ENCODE measurements around the gene MOV10.

DNA sequence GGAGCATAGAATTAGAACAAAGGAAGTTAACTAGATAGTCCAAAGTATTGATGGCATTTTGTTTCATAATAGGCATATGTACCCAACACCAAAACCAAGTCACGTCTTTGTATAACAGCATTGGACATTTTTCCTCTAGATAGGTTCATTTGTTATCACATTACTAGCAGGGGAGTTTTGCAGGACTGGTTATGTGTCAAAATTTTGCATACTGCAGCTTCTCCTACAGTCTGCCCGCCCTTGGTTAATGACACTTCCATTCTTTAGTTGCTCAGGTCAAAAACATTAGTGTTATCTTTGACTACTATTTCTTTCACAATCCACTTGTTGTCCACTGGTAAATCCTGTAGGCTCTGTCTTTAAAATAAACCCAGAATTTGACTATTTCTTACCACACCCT is 45.9 kb upstream of the MOV10 start:
- TF ChIP-seq, protein P1, sequence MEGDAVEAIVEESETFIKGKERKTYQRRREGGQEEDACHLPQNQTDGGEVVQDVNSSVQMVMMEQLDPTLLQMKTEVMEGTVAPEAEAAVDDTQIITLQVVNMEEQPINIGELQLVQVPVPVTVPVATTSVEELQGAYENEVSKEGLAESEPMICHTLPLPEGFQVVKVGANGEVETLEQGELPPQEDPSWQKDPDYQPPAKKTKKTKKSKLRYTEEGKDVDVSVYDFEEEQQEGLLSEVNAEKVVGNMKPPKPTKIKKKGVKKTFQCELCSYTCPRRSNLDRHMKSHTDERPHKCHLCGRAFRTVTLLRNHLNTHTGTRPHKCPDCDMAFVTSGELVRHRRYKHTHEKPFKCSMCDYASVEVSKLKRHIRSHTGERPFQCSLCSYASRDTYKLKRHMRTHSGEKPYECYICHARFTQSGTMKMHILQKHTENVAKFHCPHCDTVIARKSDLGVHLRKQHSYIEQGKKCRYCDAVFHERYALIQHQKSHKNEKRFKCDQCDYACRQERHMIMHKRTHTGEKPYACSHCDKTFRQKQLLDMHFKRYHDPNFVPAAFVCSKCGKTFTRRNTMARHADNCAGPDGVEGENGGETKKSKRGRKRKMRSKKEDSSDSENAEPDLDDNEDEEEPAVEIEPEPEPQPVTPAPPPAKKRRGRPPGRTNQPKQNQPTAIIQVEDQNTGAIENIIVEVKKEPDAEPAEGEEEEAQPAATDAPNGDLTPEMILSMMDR (IDR thresholded peaks at IDR 0.05): no peak
- no peak for TF ChIP-seq POLR2A (IDR thresholded peaks at IDR 0.05)
